SK-N-SH treated with all-trans-retinoic acid at 6 μM for 48 hours (cell line): ENCODE measurements around the gene CFAP58.

Experiments
- ARNTL ChIP-seq: fragments of 450-650 bp; formaldehyde crosslinking; IDR thresholded peaks from 2 replicates; pipeline ENCODE4 v1.5.0; 2020; ENCODE audit warnings: low read depth, mild to moderate bottlenecking, moderate library complexity, borderline replicate concordance
- RARB ChIP-seq: fragments of 250-450 bp; sonication (Bioruptor Pico); IDR thresholded peaks from 2 replicates; pipeline ENCODE4 v1.8.0; 2021; ENCODE audit warnings: mild to moderate bottlenecking, moderate library complexity
- SNAI2 ChIP-seq: fragments of 250-450 bp; sonication (Bioruptor Pico); IDR thresholded peaks from 2 replicates; pipeline ENCODE4 v1.5.0; 2020; ENCODE audit warnings: mild to moderate bottlenecking, moderate library complexity
- TCF4 ChIP-seq: fragments of 250-450 bp; sonication (Bioruptor Pico); IDR thresholded peaks from 2 replicates; pipeline ENCODE4 v1.8.0; 2021; ENCODE audit warnings: mild to moderate bottlenecking, moderate library complexity, borderline replicate concordance

- TF ChIP-seq RARB (CRISPR knock-in tag) (no peak), TCF4 (CRISPR knock-in tag) (no peak), ARNTL (CRISPR knock-in tag) (no peak), SNAI2 (CRISPR knock-in tag) (no peak)
These were observed 50.0 kb downstream of the CFAP58 start for GRCh38 chr10:104403636-104404035.
